ENCODE data around the gene FCHSD2. TPM values are rescaled to one million over a fixed set of nuclear protein-coding genes. Genes with fewer than 3 reads are reported as not detected.

FCHSD2 gene
- total and polyA plus RNA-seq, 2 of the 8 experiments (the other 6 are each of a cell fraction or from before 2014, with no cell fraction given): 4.1 to 7.8 TPM

- no peaks in the 10 kb centered on the region for H3K27me3 ChIP-seq (replicated peaks in 1 of 4; ENCODE audit: control insufficient read depth in 3 of 4, extremely low read depth in 1 of 4, insufficient read depth in 3 of 4, low read length in 3 of 4)
- ChIA-PET CTCF (ENCODE audit: partially characterized antibody) (interaction anchor here (1.0 to 3.4 kb wide), 12 partner anchors 11 to 397 kb away, joined by 3 to 18 read pairs (median 5); no protein-coding TSS in a partner anchor), POLR2A (ENCODE audit: partially characterized antibody) (interaction anchor here (0.9 to 1.2 kb wide), 2 partner anchors 10 to 25 kb away, joined by 3 read pairs; no protein-coding TSS in a partner anchor)
- H4K8ac ChIP-seq (ENCODE audit: extremely low read depth, insufficient read depth, low read length): no peak overlapping the region
- H2BK5ac ChIP-seq (ENCODE audit: low read depth, low read length): no peak overlapping the region
- H4K91ac ChIP-seq (replicated peaks; ENCODE audit: insufficient read length, low read length): peak overlapping the region; percentile 81
- FAIRE-seq: no peak
- H3K4me1 ChIP-seq (replicated peaks in 1 of 4; ENCODE audit: control insufficient read depth in 3 of 4, insufficient read depth in 4 of 4, low read length in 3 of 4): peaks cover 2 to 5% (median 4%) of the 10 kb centered on the region in 4 experiments; a peak in 6 of 7 replicates
- H3K79me2 ChIP-seq (ENCODE audit: control insufficient read depth in 1 of 2, insufficient read depth in 2 of 2, low read length in 2 of 2): no peaks in the 10 kb centered on the region
- no peak overlapping the region for H2BK15ac ChIP-seq (ENCODE audit: low read length)
- H3K79me1 ChIP-seq (ENCODE audit: low read depth, low read length): 0 out of 2 replicates have a peak, but pooled peaks cover 2% of the 10 kb centered on the region
- no peak overlapping the region for H3K18ac ChIP-seq (ENCODE audit: extremely low read depth, low read length)
- WGBS, 2 experiments (ENCODE audit: extremely low coverage in 1 of 2, insufficient coverage in 1 of 2, insufficient read length in 1 of 2, insufficient replicate concordance in 2 of 2, low coverage in 1 of 2, low lambda C conversion rate in 2 of 2, missing lambda C conversion rate in 1 of 2): 91% methylated on average over 7 of the region's 7 CpGs; no CpG with 5 or more reads in 1 of the 2 experiments
- peak overlapping the region; percentile 16; the same call in 1 of the 2 replicates for H2AK5ac ChIP-seq (ENCODE audit: low read depth, low read length)
- no peak overlapping the region for H3K27ac ChIP-seq (ENCODE audit: low read depth, low read length)
- no peaks in the 10 kb centered on the region for H3K9me3 ChIP-seq (ENCODE audit: insufficient read depth in 2 of 2, low read depth in 1 of 2, low read length in 1 of 2)
- no peak overlapping the region for H3K4ac ChIP-seq (replicated peaks; ENCODE audit: insufficient read length, low read depth, low read length)
- no peak for DNase-seq (ENCODE audit: low read depth in 1 of 2, low spot score in 2 of 2)
- H2AFZ ChIP-seq (ENCODE audit: low read length): no peak overlapping the region
- H2BK12ac ChIP-seq (ENCODE audit: low read depth, low read length): peak overlapping the region; percentile 44; the same call in 1 of the 2 replicates
- no peaks in the 10 kb centered on the region for H3K23me2 ChIP-seq (ENCODE audit: low read depth, low read length)
- no peak overlapping the region for H3K14ac ChIP-seq (ENCODE audit: insufficient read length)
- no peak overlapping the region for H3K56ac ChIP-seq (replicated peaks; ENCODE audit: insufficient read length, low read depth, low read length)
- H3K23ac ChIP-seq (ENCODE audit: insufficient read length): no peak overlapping the region
- H2BK20ac ChIP-seq (ENCODE audit: low read length): no peak overlapping the region
- H2BK120ac ChIP-seq (replicated peaks; ENCODE audit: low read depth, low read length): no peak overlapping the region
- H4K5ac ChIP-seq (ENCODE audit: insufficient read length, low read depth, low read length): no peak overlapping the region
- no peak overlapping the region for H3K4me2 ChIP-seq (ENCODE audit: insufficient read depth in 1 of 2, low read depth in 2 of 2, low read length in 2 of 2)
- no peaks in the 10 kb centered on the region for H4K20me1 ChIP-seq (replicated peaks in 1 of 2; ENCODE audit: control insufficient read depth in 1 of 2, insufficient read depth in 2 of 2, low read length in 2 of 2)
- no peak overlapping the region for H3K9ac ChIP-seq (replicated peaks in 1 of 4; ENCODE audit: extremely low read depth in 1 of 4, low read depth in 3 of 4, low read length in 3 of 4)
- no peak overlapping the region for H3K4me3 ChIP-seq (ENCODE audit: extremely low read depth in 1 of 4, insufficient read depth in 2 of 4, low read depth in 3 of 4, low read length in 4 of 4)
- H3K36me3 ChIP-seq (ENCODE audit: control insufficient read depth in 2 of 4, insufficient read depth in 4 of 4, low read length in 3 of 4): no peaks in the 10 kb centered on the region
- TF ChIP-seq ASH2L (IDR thresholded peaks at IDR 0.05; ENCODE audit: low read length): no peak
- no peak for TF ChIP-seq POU5F1 (IDR thresholded peaks at IDR 0.05; ENCODE audit: low read depth, low read length)
- TF ChIP-seq RAD21 (IDR thresholded peaks at IDR 0.05 in 1 of 2, conservative IDR thresholded peaks at IDR 0.05 in 1 of 2; ENCODE audit: low read depth in 2 of 2, low read length in 2 of 2): no peak
- no peak for TF ChIP-seq TAF7 (optimal IDR thresholded peaks at IDR 0.05; ENCODE audit: borderline replicate concordance, low read depth, low read length)
- TF ChIP-seq FOSL1 (IDR thresholded peaks at IDR 0.05; ENCODE audit: insufficient read depth, low read depth, low read length): no peak
- TF ChIP-seq TEAD4 (IDR thresholded peaks at IDR 0.05; ENCODE audit: low read depth, low read length): no peak
- TF ChIP-seq GABPA (IDR thresholded peaks at IDR 0.05; ENCODE audit: borderline replicate concordance, insufficient read depth, low read length): no peak
- TF ChIP-seq BCL11A (IDR thresholded peaks at IDR 0.05; ENCODE audit: low read depth in 2 of 2, low read length in 2 of 2): no peak
- no peak for TF ChIP-seq SRF (IDR thresholded peaks at IDR 0.05; ENCODE audit: low read depth, low read length)
- no peak for TF ChIP-seq CTCF (IDR thresholded peaks at IDR 0.05; ENCODE audit: control extremely low read depth in 1 of 3, insufficient read depth in 1 of 3, low read depth in 1 of 3, low read length in 3 of 3)
- TF ChIP-seq SIRT6 (IDR thresholded peaks at IDR 0.05; ENCODE audit: low read length): no peak
Observed at GRCh38 chr11:72788241-72788640, 353.9 kb downstream of the FCHSD2 start.
